Measurements from ENCODE around the gene LRP2.

GRCh38 chr2:169259402-169259801, 102.9 kb downstream of the LRP2 start:
- TF ChIP-seq CTCF (conservative IDR thresholded peaks at IDR 0.05; ENCODE audit: low read depth in 2 of 2): no peak
- no peak for TF ChIP-seq POLR2AphosphoS5 (IDR thresholded peaks at IDR 0.05; ENCODE audit: low read depth)
- no peak for TF ChIP-seq ZNF462 (CRISPR knock-in tag; IDR thresholded peaks at IDR 0.05)
- no peak for TF ChIP-seq EZH2 (IDR thresholded peaks at IDR 0.05; ENCODE audit: low read depth, unreplicated experiment)
- TF ChIP-seq JUNB (IDR thresholded peaks at IDR 0.05; ENCODE audit: unreplicated experiment): no peak
- no peak for TF ChIP-seq EZH2phosphoT487 (IDR thresholded peaks at IDR 0.05; ENCODE audit: unreplicated experiment)
- no peak for TF ChIP-seq ETS1 (IDR thresholded peaks at IDR 0.05)

Data from GM23338 (cell line).